Lung (tissue), 12 donors: Measurements from ENCODE around the gene UROS. TPM values are rescaled to one million over a fixed set of nuclear protein-coding genes. Genes with fewer than 3 reads are reported as not detected.

Experiments
- ATAC-seq: fragments of 200-7000 bp; cut with Tn5 transposase; one replicate; pipeline ENCODE4 v1.9.1; 2020; ENCODE audit warnings: moderate number of reproducible peaks; ENCODE audit not compliant: insufficient read depth, low FRiP score
- DNase-seq, 3 donors: peaks; one replicate each; pipeline ENCODE4 v3.0.0-alpha.2; 2013 to 2017
- H3K27ac ChIP-seq, 2 donors: one replicate each; pipeline ENCODE4 v1.5.1; 2013; ENCODE audit warnings: mild to moderate bottlenecking in 2 of 2, moderate library complexity in 2 of 2, control low read depth in 1 of 2, inconsistent platforms in 1 of 2, low read depth in 1 of 2, low read length in 1 of 2
- H3K27me3 ChIP-seq, 3 donors: one replicate each; pipeline ENCODE4 v1.5.1; 2013; ENCODE audit warnings: low read length in 2 of 3; ENCODE audit not compliant: control insufficient read depth in 3 of 3, insufficient read depth in 3 of 3
- H3K36me3 ChIP-seq, 4 donors: one replicate each; pipeline ENCODE4 v1.5.1; 2013; ENCODE audit warnings: low read length in 4 of 4, mild to moderate bottlenecking in 1 of 4, moderate library complexity in 1 of 4; ENCODE audit not compliant: control insufficient read depth in 4 of 4, insufficient read depth in 4 of 4
- H3K4me1 ChIP-seq, 5 donors: one replicate each; pipeline ENCODE4 v1.5.1; 2013; ENCODE audit warnings: low read length in 5 of 5, mild to moderate bottlenecking in 2 of 5, moderate library complexity in 1 of 5; ENCODE audit not compliant: control insufficient read depth in 5 of 5, insufficient read depth in 5 of 5
- H3K4me3 ChIP-seq: one replicate; pipeline ENCODE4 v1.5.1; 2013; ENCODE audit warnings: mild to moderate bottlenecking, control low read depth, moderate library complexity
- H3K9ac ChIP-seq, 2 donors: one replicate each; pipeline ENCODE4 v1.5.1; 2013; ENCODE audit warnings: low read length in 2 of 2, control low read depth in 1 of 2; ENCODE audit not compliant: insufficient read depth in 1 of 2
- H3K9me3 ChIP-seq, 4 donors: one replicate each; pipeline ENCODE4 v1.5.1; 2013; ENCODE audit warnings: low read length in 3 of 4, mild to moderate bottlenecking in 1 of 4, moderate library complexity in 1 of 4; ENCODE audit not compliant: control insufficient read depth in 4 of 4, insufficient read depth in 3 of 4
- WGBS, 2 donors: extraction: QIAGEN DNeasy Blood & Tissue Kit; methylation state at CpG; one replicate each; pipeline ENCODE4 v1.1.7; 2013; 5-methylcytosine and 5-hydroxymethylcytosine counted together
- polyA plus RNA-seq, 2 donors: library from polyadenylated mRNA; stranded (reverse); fragments of 200-250 nt; gene quantifications; one replicate each; pipeline ENCODE4 v1.2.1, GENCODE V29; 2013
- total RNA-seq, 2 donors: library from RNA; depleted of rRNA in 1 of 2; stranded (reverse); fragments of >200 nt in 1 of 2; gene quantifications; one replicate each; pipeline ENCODE4 v1.2.1, GENCODE V29; 2014 to 2021
- TF ChIP-seq, protein P1 (sequence below): IDR thresholded peaks from 2 replicates; pipeline ENCODE4 v1.5.1; 2012; ENCODE audit warnings: mild to moderate bottlenecking; ENCODE audit errors: control extremely low read depth, extremely low read depth
- donor health status: control.
- donor health status: control.
- donor health status: Bipolar disorder and iron deficiency.
- donor health status: healthy.
- donor health status: DM: yes; HTN: yes; CAD: no.

Gene UROS
- total and polyA plus RNA-seq, 4 donors = 29.8 to 45.5 (median 38.6) TPM

- Histone ChIP-seq H3K4me3 (no peak overlapping the region), H3K9me3 (no peaks in the 10 kb centered on the region), H3K27ac (no peak overlapping the region), H3K27me3 (no peaks in the 10 kb centered on the region), H3K9ac (no peak overlapping the region), H3K4me1 (peaks cover 0 to 12% (median 6%) of the 10 kb centered on the region in 5 donors), H3K36me3 (peaks cover 13 to 42% (median 19%) of the 10 kb centered on the region in 4 donors)
- DNase-seq (peak in 2 of 3 donors; percentile 17 to 21), ATAC-seq (no peak)
- TF ChIP-seq, protein P1, sequence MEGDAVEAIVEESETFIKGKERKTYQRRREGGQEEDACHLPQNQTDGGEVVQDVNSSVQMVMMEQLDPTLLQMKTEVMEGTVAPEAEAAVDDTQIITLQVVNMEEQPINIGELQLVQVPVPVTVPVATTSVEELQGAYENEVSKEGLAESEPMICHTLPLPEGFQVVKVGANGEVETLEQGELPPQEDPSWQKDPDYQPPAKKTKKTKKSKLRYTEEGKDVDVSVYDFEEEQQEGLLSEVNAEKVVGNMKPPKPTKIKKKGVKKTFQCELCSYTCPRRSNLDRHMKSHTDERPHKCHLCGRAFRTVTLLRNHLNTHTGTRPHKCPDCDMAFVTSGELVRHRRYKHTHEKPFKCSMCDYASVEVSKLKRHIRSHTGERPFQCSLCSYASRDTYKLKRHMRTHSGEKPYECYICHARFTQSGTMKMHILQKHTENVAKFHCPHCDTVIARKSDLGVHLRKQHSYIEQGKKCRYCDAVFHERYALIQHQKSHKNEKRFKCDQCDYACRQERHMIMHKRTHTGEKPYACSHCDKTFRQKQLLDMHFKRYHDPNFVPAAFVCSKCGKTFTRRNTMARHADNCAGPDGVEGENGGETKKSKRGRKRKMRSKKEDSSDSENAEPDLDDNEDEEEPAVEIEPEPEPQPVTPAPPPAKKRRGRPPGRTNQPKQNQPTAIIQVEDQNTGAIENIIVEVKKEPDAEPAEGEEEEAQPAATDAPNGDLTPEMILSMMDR = no peak
- 61 to 84% methylated on average over 4 of the region's 4 CpGs for WGBS, 2 donors
Measured at GRCh38 chr10:125766511-125766910, 56.5 kb downstream of the UROS start.

DNA sequence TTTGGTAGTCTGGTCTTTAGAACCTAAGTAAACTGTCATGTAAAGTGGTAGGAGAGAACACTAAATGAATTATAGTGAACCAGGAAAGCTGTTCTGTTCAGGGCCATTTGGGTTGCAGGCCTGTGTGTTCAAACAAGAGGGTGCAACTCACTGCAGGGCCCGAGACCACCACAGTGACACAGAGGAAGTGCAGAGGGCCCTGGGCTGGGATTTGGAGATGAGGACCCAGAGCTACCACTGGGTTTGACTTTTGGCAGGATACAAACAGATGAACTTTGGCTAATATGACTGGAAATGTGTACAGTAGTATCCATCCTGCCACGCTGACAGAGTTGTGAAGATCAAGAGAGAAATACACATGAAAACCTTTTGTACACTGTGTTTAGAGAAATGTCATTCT is 57.2 kb downstream of the UROS start:
- Histone ChIP-seq H3K9me3 (no peaks in the 10 kb centered on the region), H3K27me3 (no peaks in the 10 kb centered on the region), H3K27ac (no peak overlapping the region), H3K36me3 (peaks cover 13 to 48% (median 20%) of the 10 kb centered on the region in 4 donors), H3K9ac (no peak overlapping the region), H3K4me1 (peaks cover 0 to 12% (median 6%) of the 10 kb centered on the region in 5 donors), H3K4me3 (no peak overlapping the region)
- TF ChIP-seq, protein P1 = no peak
- ATAC-seq (no peak), DNase-seq (no peak)
- 95% methylated on average over 2 of the region's 2 CpGs for whole genome bisulfite sequencing, 2 donors

- H3K9me3 ChIP-seq = no peaks in the 10 kb centered on the region
- no peak overlapping the region for H3K4me3 ChIP-seq
- TF ChIP-seq, protein P1 = no peak
- 91 to 95% methylated on average over 24 of the region's 24 CpGs for WGBS, 2 donors
- no peak for ATAC-seq
- H3K9ac ChIP-seq = no peak overlapping the region
- no peaks in the 10 kb centered on the region for H3K27me3 ChIP-seq
- DNase-seq = no peak
- no peak overlapping the region for H3K27ac ChIP-seq
- peaks cover 0 to 6% (median under 1%) of the 10 kb centered on the region in 5 donors for H3K4me1 ChIP-seq
- peaks cover 13 to 60% (median 31%) of the 10 kb centered on the region in 4 donors for H3K36me3 ChIP-seq
Measured at GRCh38 chr10:125762692-125763648, 60.1 kb downstream of the UROS start.
